IMR-90 (cell line): ENCODE measurements around the gene LEPROT. TPM values are rescaled to one million over a fixed set of nuclear protein-coding genes. Genes with fewer than 3 reads are reported as not detected.

Source experiments
- ATAC-seq: fragments of 200-7000 bp; cut with Tn5 transposase; 2 replicates; pipeline ENCODE4 v1.9.1; 2020; ENCODE audit warnings: low read depth, mild to moderate bottlenecking, moderate library complexity
- BruUV-seq: library from RNA; stranded (reverse); fragments of 400-500 nt; replicated peaks from 2 replicates; lab custom pipeline; 2021; lab: Mats Ljungman, UMichigan
- CTCF ChIA-PET: fragments of 300-600 bp; formaldehyde crosslinking; extraction: SDS; loops from one replicate; lab custom pipeline; 2021; ENCODE audit warnings: antibody characterized with exemption; lab: Yijun Ruan, JAX
- POLR2A ChIA-PET: fragments of 300-600 bp; sonication (Branson Sonifier 250); formaldehyde crosslinking; loops from one replicate; lab custom pipeline; 2022; ENCODE audit warnings: antibody characterized with exemption; ENCODE audit not compliant: unreplicated experiment; lab: Charles Lee
- DNase-seq: peaks from one replicate; pipeline ENCODE4 v3.0.0; 2013
- H2AFZ ChIP-seq: replicated peaks from 2 replicates; pipeline ENCODE3; 2013; ENCODE audit warnings: low read length, mild to moderate bottlenecking; ENCODE audit not compliant: poor library complexity
- H2AK5ac ChIP-seq: 2 replicates; pipeline ENCODE4 v1.6.1; 2013; ENCODE audit warnings: low read depth, low read length, inconsistent platforms
- H2AK9ac ChIP-seq: replicated peaks from 2 replicates; pipeline ENCODE3; 2013; ENCODE audit warnings: mild to moderate bottlenecking, low read depth, low read length, moderate library complexity; ENCODE audit not compliant: poor library complexity
- H2BK120ac ChIP-seq: 2 replicates; pipeline ENCODE4 v1.6.1; 2013; ENCODE audit warnings: low read depth, low read length, inconsistent platforms
- H2BK15ac ChIP-seq: 3 replicates; pipeline ENCODE4 v1.6.1; 2013; ENCODE audit warnings: low read depth, low read length, inconsistent platforms
- H2BK20ac ChIP-seq: 2 replicates; pipeline ENCODE4 v1.6.1; 2013; ENCODE audit warnings: low read depth, mild to moderate bottlenecking, inconsistent platforms, low read length, moderate library complexity
- H2BK5ac ChIP-seq: 2 replicates; pipeline ENCODE4 v1.6.1; 2013; ENCODE audit warnings: mild to moderate bottlenecking, low read depth, low read length, inconsistent platforms; ENCODE audit not compliant: poor library complexity, severe bottlenecking
- H3K14ac ChIP-seq: replicated peaks from 2 replicates; pipeline ENCODE4 v1.6.1; 2013; ENCODE audit warnings: low read depth, low read length, inconsistent platforms
- H3K18ac ChIP-seq: 2 replicates; pipeline ENCODE4 v1.6.1; 2013; ENCODE audit warnings: low read depth, low read length, control low read depth
- H3K23ac ChIP-seq: 2 replicates; pipeline ENCODE4 v1.6.1; 2013; ENCODE audit warnings: low read depth, low read length, inconsistent platforms
- H3K27ac ChIP-seq: 2 replicates; pipeline ENCODE4 v1.5.1; 2013; ENCODE audit warnings: mild to moderate bottlenecking, control low read depth, low read length; ENCODE audit not compliant: insufficient read depth
- H3K27me3 ChIP-seq: 2 replicates; pipeline ENCODE4 v1.6.1; 2013; ENCODE audit warnings: low read length; ENCODE audit not compliant: control insufficient read depth, insufficient read depth
- H3K36me3 ChIP-seq: 2 replicates; pipeline ENCODE4 v1.6.1; 2013; ENCODE audit warnings: low read length, mixed read lengths; ENCODE audit not compliant: control insufficient read depth, insufficient read depth
- H3K4ac ChIP-seq: 2 replicates; pipeline ENCODE4 v1.6.1; 2013; ENCODE audit warnings: low read depth, low read length, inconsistent platforms
- H3K4me1 ChIP-seq: 2 replicates; pipeline ENCODE4 v1.6.1; 2013; ENCODE audit warnings: low read length, mixed read lengths; ENCODE audit not compliant: control insufficient read depth, insufficient read depth
- H3K4me2 ChIP-seq: 2 replicates; pipeline ENCODE4 v1.6.1; 2013; ENCODE audit warnings: low read depth, mild to moderate bottlenecking, control low read depth, low read length, moderate library complexity
- H3K4me3 ChIP-seq: 2 replicates; pipeline ENCODE4 v1.5.1; 2013; ENCODE audit warnings: low read depth, mild to moderate bottlenecking, control low read depth, low read length, moderate library complexity; ENCODE audit not compliant: insufficient read depth
- H3K56ac ChIP-seq: 2 replicates; pipeline ENCODE4 v1.6.1; 2013; ENCODE audit warnings: low read length, inconsistent platforms; ENCODE audit not compliant: insufficient read depth; ENCODE audit errors: extremely low read depth
- H3K79me1 ChIP-seq, 2 experiments: 2 replicates each; pipeline ENCODE4 v1.6.1; 2013; ENCODE audit warnings: low read length in 2 of 2, inconsistent platforms in 1 of 2, low read depth in 1 of 2
- H3K9ac ChIP-seq: 2 replicates; pipeline ENCODE4 v1.6.1; 2013; ENCODE audit warnings: low read depth, low read length, control low read depth
- H3K9me1 ChIP-seq: 2 replicates; pipeline ENCODE4 v1.6.1; 2013; ENCODE audit warnings: low read length, inconsistent platforms; ENCODE audit not compliant: insufficient read depth
- H3K9me3 ChIP-seq: 2 replicates; pipeline ENCODE4 v1.6.1; 2013; ENCODE audit warnings: low read length; ENCODE audit not compliant: control insufficient read depth, insufficient read depth
- H4K20me1 ChIP-seq: 2 replicates; pipeline ENCODE4 v1.6.1; 2013; ENCODE audit warnings: low read length, inconsistent platforms; ENCODE audit not compliant: insufficient read depth
- H4K5ac ChIP-seq: 2 replicates; pipeline ENCODE4 v1.6.1; 2013; ENCODE audit warnings: mild to moderate bottlenecking, low read depth, low read length, control low read depth
- H4K8ac ChIP-seq, 2 experiments: 2 replicates each; pipeline ENCODE4 v1.6.1; 2013; ENCODE audit warnings: low read depth in 2 of 2, low read length in 2 of 2, control low read depth in 1 of 2, inconsistent platforms in 1 of 2
- H4K91ac ChIP-seq: 2 replicates; pipeline ENCODE4 v1.6.1; 2013; ENCODE audit warnings: low read depth, low read length, inconsistent platforms; ENCODE audit not compliant: insufficient read depth
- CHD1 ChIP-seq: IDR thresholded peaks from 2 replicates; pipeline ENCODE4 v1.6.1; 2012; ENCODE audit warnings: low read depth, low read length, improper control_type of control experiment
- MAFK ChIP-seq: IDR thresholded peaks from 2 replicates; pipeline ENCODE4 v1.6.1; 2012; ENCODE audit warnings: low read depth, low read length, improper control_type of control experiment
- NFE2L2 ChIP-seq: fragments of 150-350 bp; IDR thresholded peaks from 2 replicates; pipeline ENCODE4 v1.6.1; 2016; ENCODE audit warnings: low read depth, mild to moderate bottlenecking, low read length
- POLR2A ChIP-seq: IDR thresholded peaks from 2 replicates; pipeline ENCODE4 v1.6.1; 2012; ENCODE audit warnings: mild to moderate bottlenecking, low read depth, low read length
- RCOR1 ChIP-seq: IDR thresholded peaks from 2 replicates; pipeline ENCODE4 v1.6.1; 2012; ENCODE audit warnings: mild to moderate bottlenecking, low read length, improper control_type of control experiment; ENCODE audit not compliant: insufficient replicate concordance
- WGBS, 2 experiments: methylation state at CpG; one replicate each; pipeline versions ENCODE4 v1.1.5 to v1.1.7; 2013; ENCODE audit warnings: missing lambda C conversion rate in 2 of 2; ENCODE audit not compliant: insufficient read length in 1 of 2; ENCODE audit errors: extremely low coverage in 2 of 2; 5-methylcytosine and 5-hydroxymethylcytosine counted together
- dilution Hi-C: fragments of 300-500 bp; cut with HindIII; formaldehyde crosslinking; loops from one replicate; pipeline ENCODE4 v1.14.3; 2018; ENCODE audit warnings: low sequenced_read_pairs; ENCODE audit not compliant: unreplicated experiment
- in situ Hi-C: fragments of 300-500 bp; cut with MboI; formaldehyde crosslinking; loops from 3 replicates; pipeline ENCODE4 v1.14.3; 2019; ENCODE audit warnings: low sequenced_read_pairs, inconsistent platforms, mixed read lengths
- intact Hi-C: fragments of 100-400 bp; cut with micrococcal nuclease; formaldehyde crosslinking; loops from 2 replicates; pipeline ENCODE4 v1.10.0; 2022
- polyA plus RNA-seq, 3 experiments: library from polyadenylated mRNA; depleted of rRNA; stranded (reverse); fragments of >200 nt; gene quantifications; 2 replicates each; pipeline ENCODE4 v1.2.3, GENCODE V29; 2012; ENCODE audit warnings: low replicate concordance in 1 of 3
- total RNA-seq: library from RNA; depleted of rRNA; stranded (reverse); fragments of >200 nt; gene quantifications from 2 replicates; pipeline ENCODE4 v1.2.3, GENCODE V29; 2012

Gene LEPROT
- total and polyA plus RNA-seq, 2 of the 4 experiments (the other 2 are of a cell fraction) = 21.0 to 40.2 TPM

GRCh38 chr1:65440915-65441314, 20.4 kb downstream of the LEPROT start:
- TF ChIP-seq CHD1 = no peak
- no peak for TF ChIP-seq RCOR1
- no peak for TF ChIP-seq NFE2L2
- no peak for TF ChIP-seq POLR2A
- TF ChIP-seq MAFK = no peak
- Histone ChIP-seq H2AK9ac (no peak overlapping the region), H3K4me2 (peak overlapping the region; percentile 64), H4K8ac (no peak overlapping the region), H2AK5ac (no peak overlapping the region), H3K36me3 (no peaks in the 10 kb centered on the region), H4K5ac (no peak overlapping the region), H3K27ac (no peak overlapping the region; the same call in 1 of the 2 replicates), H3K79me1 (no peaks in the 10 kb centered on the region; a peak in 1 of 4 replicates), H2BK15ac (no peak overlapping the region), H3K9ac (no peak overlapping the region), H3K4ac (0 out of 2 replicates have a peak overlapping the region, but pooled peaks have one; percentile 8), H3K4me1 (peaks cover 8% of the 10 kb centered on the region), H3K4me3 (no peak overlapping the region), H3K23ac (no peak overlapping the region), H2BK120ac (no peak overlapping the region), H3K14ac (no peak overlapping the region), H3K56ac (no peak overlapping the region), H2BK5ac (no peak overlapping the region), H4K91ac (no peak overlapping the region), H2BK20ac (no peak overlapping the region), H3K18ac (peak overlapping the region; percentile 27; the same call in 1 of the 2 replicates), H2AFZ (no peak overlapping the region), H3K9me3 (no peaks in the 10 kb centered on the region), H3K9me1 (0 out of 2 replicates have a peak, but pooled peaks cover 3% of the 10 kb centered on the region), H3K27me3 (no peaks in the 10 kb centered on the region), H4K20me1 (no peaks in the 10 kb centered on the region)
- BruUV-seq = no TSS peak
- WGBS, 2 experiments = no CpG with 5 or more reads among the region's 1 CpG
- intact Hi-C loops (no loop called here), in situ Hi-C loops (no loop called here), dilution Hi-C loops (no loop called here)
- ATAC-seq (peak; percentile 54), DNase-seq (no peak)
- POLR2A ChIA-PET = no interaction called here
- CTCF ChIA-PET = interaction anchor here (0.6 to 1.5 kb wide), 4 partner anchors 8 to 381 kb away, joined by 3 to 12 read pairs (median 3); no protein-coding TSS in a partner anchor
